GM18867 (cell line): Measurements from ENCODE around the gene MDFIC.
A peak's percentile ranks its signal among the peaks of the same experiment; 100 is the strongest.
"Not testable (repeated sequence)": the region's sequence is repeated elsewhere in the genome, so short reads cannot be mapped to it uniquely, and the experiment has no call there.

Experiments
- ATAC-seq: cut with Tn5 transposase; IDR thresholded peaks from one replicate; pipeline ENCODE4 v1.9.1; 2021; ENCODE audit warnings: mild to moderate bottlenecking, moderate library complexity; ENCODE audit not compliant: unreplicated experiment

MDFIC gene, protein sequence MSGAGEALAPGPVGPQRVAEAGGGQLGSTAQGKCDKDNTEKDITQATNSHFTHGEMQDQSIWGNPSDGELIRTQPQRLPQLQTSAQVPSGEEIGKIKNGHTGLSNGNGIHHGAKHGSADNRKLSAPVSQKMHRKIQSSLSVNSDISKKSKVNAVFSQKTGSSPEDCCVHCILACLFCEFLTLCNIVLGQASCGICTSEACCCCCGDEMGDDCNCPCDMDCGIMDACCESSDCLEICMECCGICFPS

DNA sequence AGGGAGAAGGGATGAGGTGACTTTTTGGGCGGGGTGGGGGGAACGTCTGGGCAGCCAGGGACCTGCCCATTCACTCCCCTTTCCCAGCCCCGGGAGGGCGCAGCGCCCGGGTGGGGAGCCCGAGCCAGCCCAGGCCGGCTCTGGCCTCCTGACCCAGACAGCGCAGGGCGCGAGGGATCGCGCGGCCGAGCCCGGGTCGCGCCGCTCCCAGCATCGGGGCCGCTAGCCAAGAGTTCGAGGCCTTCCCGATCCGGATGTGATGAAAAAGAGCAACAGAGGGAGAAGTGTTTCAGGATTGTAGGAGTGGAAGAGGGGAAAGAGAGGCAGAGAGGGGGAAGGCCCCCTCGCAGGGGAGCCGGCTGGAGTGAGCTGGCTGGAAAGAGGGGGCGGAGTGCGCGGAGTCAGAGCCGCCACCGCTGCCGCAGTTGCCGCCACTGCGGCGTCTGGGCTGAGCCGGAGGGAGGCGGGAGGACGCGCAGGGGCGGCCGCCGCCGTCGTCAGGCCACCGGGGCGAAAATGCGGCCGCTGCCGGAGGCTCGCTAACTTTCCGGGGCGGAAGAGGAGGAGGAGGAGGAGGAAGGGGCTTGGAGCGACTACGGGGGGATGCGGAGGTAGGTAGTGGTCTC, at the start of gene MDFIC:
TSS of gene MDFIC (plus strand) at position 69 of the 626 bp plus-strand sequence. CDS start 940 bp downstream, outside the sequence.
- peak; percentile 51 for ATAC-seq

DNA sequence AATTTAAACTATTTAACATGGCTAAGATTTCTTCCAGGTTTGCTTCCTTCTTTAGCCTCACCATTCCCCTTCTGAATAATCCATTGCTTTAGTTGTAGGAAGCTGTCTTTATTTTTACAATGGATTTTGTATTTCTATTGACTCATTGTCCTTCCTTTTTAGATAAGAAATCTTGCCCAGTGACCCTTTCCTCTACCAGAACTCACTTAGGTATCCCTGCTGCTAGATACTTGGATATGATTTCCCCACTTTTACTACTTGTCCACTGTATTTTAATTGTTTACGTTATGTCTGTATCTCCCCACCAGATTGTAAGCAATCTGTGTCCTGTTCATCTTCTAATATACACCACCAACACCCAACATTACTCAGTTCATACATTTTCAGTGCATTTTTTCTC, 47.7 kb upstream of the MDFIC start:
- no peak for ATAC-seq

DNA sequence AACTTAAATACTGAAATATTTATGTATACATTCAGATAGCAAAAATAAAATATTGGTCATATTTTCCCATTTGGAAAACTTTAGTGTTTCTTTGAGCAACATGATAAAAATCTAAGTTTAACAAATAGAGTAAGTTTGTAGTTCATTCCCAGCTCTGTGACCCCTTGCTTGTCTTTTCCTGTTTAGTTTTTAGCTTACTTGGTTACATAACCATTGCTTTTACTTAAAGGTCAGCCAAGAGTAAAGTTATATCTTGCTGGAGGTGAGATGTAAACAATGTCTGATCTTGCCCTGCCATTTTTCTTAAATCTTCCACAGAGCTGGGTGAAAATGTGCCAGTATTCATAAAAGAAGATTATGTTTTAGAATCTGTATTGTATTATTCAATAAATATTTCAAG, 46.7 kb upstream of the MDFIC start:
- no peak for ATAC-seq

DNA sequence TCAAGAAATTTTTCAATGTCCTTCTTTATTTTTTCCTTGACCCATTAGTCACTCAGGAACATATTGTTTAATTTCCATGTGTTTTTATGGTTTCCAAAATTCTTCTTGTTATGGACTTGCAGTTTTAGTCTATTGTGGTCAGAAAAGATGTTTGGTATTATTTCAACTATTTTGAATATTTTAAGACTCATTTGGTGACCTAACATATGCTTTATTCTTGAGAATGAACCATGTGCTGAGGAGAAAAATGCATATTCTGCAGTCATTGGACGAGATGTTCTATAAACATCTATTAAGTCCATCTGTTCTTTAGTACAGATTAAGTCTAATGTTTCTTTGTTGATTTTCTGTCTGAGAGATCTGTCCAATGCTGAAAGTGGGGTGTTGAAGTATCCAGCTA, 42.3 kb upstream of the MDFIC start:
- ATAC-seq, result no peak

DNA sequence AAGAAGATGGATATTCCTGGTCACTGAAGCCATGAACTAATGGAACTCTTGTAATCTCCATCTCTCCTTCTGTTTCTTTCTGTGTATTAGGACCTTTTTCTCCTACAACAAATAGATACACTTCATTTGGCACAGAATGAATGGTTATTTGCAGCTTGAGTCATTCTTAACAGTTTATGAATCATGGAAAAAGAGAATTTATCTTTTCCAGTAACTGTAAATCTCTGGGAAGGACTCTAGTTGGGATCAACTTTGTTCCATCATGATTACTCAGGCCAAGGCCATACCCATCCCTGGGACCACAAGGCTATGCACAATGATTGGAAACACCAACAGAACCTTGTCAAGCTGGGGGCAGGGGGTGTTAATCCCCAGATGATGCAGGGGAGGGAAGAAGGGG, 36.1 kb upstream of the MDFIC start:
- ATAC-seq, result peak; percentile 18

DNA sequence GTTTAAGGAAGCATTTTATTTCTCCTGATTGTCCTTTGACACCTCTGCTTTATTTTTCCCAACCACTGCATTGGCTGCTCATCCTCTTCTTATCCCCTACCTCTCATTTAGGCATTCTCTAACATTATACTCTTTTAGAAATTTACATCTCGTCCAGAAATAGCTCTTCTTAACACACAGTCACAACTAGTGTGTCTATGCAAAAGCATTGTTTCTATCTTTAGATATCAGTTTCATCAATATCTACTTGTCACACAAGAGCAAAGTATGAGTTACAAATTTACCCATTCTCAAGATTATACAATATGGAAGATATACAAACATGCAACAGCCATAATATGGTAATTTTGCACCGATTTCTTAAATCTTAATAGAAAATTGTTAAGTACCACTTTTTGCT, 35.7 kb upstream of the MDFIC start:
- ATAC-seq, result peak; percentile 78

DNA sequence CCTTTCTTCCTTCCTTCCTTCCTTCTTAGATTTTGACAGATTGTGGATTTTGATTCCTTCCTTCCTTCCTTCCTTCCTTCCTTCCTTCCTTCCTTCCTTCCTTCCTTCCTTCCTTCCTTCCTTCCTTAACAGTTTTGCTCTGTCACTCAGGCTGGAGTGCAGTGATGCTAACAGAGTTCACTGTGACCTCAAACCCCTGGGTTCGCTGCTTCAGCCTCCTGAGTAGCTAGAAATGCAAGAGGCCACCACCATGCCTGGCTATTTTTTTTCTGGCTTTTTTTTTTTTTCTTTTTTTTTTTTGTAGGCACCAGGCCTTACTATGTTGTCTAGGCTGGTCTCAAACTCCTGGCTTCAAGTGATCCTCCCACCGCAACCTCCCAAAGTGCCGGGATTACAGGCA, 32.8 kb upstream of the MDFIC start:
- not testable (repeated sequence) for ATAC-seq

DNA sequence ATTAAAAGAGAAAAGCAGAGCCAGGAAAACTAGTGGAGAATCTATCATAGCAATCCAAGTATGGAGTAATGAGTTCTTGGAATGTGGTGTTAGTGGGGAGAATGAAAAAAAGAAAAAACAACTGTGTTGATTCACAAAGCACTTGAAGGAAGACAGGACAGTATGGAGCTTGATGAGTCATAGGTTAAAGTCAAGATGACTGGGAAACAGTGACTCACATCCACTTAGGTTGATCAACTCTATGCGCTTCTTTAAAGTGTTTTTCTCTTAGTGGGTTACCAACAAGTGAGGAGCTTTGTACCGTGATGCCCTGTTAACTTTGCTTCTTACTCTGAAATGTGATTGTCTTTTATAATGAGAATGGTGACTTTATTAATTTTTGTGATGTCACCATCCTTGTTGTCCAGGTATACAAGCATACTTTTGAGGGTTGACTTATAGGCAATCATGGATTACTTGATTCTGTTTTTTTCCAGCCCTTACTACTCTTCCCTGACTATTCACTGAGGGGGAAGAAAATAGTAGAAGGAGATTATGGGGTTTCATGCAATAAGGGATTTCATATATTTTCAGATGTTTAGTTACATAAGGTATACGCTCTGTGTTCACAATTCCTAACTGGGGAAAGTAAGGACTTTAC, 32.1 kb upstream of the MDFIC start:
- ATAC-seq, result peak; percentile 46

DNA sequence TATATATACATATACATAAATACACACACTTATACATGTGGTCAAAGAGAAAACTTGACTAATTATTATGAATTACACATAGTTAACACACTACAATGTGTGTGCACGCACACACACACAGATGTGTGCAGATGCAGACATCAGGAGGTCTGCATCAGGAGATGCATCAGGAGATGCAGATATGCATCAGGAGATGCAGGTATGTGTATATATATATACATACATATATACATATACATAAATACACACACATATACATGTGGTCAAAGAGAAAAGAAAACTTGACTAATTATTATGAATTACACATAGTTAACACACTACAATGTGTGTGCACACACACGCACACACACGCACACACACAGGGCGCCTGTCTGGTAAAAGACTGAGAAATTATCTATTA, 31.3 kb upstream of the MDFIC start:
- no peak for ATAC-seq

DNA sequence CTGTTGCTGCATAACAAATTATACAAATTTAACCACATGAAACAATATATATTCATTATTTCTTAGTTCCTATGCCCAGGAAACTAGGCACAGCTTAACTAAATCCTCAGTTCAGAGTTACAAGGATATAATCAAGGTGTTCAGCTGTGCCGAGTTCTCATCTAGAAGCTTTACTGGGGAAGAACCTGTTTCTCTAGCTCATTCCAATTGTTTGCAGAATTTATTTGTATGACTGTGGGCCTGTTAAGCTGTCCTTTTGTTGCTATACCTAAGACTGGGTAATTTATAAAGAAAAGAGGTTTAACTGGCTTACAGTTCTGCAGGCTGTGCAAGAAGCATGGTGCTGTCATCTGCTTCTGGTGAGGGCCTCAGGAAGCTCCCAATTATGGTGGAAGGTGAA, 21.8 kb upstream of the MDFIC start:
- ATAC-seq, result no peak

DNA sequence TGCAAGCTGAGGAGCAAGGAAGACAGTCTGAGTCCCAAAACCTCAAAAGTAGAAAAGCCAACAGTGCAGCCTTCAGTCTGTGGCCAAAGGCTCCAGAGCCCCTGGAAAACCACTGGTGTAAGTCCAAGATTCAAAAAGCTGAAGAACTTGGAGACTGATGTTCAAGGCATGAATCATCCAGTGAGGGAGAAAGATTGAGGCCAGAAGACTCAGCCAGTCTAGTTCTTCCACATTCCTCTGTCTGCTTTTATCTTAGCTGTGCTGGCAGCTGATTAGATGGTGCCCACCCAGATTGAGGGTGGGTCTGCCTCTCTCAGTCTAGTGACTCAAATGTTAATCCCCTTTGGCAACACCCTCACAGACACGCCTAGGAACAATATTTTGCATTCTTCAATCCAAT, 20.1 kb upstream of the MDFIC start:
- no peak for ATAC-seq

DNA sequence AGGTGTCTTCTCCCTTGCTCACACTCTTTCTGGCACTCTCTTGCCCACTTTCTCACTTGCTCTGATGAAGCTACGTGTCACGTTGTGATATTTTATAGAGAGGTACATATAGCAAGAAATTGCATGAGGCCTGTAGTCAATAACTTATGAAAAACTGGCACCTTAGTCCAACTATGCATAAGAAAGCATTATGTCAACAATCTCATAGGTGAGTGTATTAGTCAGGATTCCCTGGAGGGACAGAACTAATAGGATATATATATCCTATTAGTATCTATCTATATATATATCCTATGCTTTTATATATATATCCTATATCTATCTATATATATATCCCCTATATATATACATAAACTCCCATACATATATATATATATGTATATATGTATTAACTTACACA, 18.8 kb upstream of the MDFIC start:
- ATAC-seq, result no peak

DNA sequence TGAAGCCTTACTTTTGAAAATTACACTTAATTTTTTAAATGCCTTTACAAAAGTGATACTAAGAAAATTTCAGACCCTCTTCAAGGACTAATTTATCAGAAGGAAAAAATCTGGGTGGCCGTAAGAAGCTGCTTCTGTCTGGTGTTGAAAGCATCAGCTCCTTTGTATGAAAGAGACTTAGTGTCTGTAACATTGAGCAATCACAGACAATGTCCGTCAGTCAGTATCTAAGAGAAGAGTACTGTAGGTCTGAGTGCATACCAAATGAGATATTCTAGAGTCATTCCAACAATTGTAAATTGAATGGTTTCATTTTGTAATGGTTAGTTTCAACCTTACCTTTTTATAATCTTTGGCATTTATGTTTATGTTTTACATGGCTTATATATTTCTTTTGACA, 11.1 kb upstream of the MDFIC start:
- no peak for ATAC-seq

DNA sequence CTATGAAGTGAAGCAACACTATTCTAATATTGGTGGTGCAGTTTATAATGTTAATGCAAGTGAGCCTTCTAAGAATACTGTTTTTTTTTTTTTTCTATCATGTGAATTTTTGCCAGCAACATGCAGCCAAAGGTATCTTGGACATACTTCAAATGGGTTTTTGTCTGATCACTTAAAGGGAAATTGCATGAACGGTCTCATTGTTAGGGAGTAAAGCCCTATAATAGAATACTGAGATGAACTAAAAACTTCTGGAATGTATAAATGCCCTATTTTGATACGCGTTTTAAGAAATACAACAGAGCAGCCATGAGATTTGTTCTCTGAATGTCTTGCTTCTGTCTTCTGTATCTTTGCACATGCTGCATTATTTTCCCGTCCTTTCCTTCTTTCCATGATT, 10.5 kb upstream of the MDFIC start:
- ATAC-seq, result no peak

DNA sequence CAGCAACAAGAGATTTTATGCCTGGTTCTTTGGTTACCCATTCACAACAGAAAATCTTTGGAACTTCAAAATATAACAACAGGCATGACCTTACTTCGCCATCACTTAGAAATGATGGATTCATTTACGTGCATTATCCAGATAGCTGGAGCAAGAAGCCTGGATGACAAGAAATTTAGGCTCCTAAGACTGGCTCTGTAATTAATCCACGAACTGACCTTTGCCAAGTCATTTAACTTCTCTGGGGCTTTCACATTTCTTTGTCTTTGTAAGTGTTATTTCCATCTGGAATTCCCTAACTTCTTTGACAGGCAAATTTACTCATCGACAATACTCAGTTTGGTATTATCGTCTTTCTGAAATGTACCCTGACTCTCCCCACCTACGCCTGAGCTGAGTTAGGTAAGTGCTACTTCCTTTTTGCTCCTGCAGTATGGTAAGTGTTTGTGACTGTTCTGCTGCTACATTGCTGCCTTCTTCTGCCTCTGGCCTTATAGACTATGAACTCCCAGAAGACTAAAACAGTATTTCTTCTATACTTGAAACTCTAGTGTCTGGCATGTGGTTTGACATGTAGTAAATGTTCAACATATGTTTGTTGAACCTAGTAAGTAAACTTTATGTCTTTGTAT, 5.5 kb upstream of the MDFIC start:
- ATAC-seq, result peak; percentile 96

DNA sequence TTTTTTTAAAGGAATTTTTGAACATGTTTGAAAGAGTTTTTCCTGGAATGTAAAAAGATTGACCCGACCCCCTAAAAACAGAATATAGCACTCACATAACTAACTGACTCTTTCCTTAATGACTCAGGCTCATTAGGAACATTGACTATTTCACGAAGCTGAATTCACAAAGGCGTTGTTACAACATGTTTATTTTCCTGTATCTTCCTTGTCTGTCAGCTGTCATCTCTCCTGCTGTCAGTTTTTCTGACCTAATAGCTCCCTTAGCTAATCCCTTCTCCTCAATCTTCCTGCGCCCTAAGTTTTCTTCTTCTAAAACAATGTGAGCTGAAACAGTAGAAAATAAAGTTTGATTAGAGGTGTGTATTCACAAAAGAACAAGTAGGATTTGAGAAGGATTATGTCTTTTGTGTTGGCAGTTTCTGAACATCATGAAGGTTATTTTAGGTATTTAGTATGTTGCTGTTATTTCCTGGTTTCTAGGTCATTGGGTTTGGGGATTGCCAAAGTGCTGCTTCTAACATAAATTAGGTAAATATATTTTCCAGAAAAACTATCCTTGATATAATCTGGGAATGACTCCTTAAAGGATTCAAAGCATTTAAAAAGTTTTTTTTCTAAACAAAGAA, 4.6 kb upstream of the MDFIC start:
- ATAC-seq, result no peak

DNA sequence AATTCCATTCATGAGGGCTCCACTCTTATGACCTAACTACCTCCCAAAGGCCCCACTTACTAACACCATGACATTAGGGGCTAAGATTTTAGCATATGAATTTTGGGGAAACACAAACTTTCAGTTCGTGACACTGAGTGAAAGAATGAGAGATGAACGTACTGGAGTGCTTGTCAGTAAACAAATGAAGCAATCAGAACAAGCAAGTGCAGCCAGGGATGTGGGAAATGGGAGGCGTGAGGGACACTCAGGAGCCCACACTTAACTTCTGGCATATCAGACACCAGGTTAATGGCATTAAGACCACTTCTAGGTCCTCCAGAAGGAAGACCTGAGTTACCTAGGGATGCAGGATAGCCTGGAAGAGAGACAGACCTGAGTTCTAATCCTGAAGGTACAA, 2.3 kb upstream of the MDFIC start:
- ATAC-seq, result no peak

DNA sequence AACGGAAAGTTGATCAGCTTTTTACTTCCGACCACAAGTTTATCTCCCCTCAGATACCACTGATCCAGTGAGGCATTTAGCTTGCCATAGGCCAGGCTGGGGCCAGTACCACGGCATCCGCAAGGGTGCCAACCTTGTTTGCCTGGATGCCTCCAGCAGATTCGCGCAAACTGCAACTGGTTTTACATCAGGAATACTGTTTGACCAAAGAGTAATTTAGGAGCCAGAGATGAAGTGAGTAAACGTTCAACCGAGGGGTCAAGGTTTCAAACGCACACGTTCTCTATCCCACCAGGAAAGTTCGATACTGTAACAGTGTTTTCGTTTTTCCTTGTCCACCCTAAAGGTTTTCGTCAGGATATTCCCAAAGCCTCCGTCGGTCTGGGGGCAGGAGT, 266 bp upstream of the MDFIC start:
- ATAC-seq, result no peak

DNA sequence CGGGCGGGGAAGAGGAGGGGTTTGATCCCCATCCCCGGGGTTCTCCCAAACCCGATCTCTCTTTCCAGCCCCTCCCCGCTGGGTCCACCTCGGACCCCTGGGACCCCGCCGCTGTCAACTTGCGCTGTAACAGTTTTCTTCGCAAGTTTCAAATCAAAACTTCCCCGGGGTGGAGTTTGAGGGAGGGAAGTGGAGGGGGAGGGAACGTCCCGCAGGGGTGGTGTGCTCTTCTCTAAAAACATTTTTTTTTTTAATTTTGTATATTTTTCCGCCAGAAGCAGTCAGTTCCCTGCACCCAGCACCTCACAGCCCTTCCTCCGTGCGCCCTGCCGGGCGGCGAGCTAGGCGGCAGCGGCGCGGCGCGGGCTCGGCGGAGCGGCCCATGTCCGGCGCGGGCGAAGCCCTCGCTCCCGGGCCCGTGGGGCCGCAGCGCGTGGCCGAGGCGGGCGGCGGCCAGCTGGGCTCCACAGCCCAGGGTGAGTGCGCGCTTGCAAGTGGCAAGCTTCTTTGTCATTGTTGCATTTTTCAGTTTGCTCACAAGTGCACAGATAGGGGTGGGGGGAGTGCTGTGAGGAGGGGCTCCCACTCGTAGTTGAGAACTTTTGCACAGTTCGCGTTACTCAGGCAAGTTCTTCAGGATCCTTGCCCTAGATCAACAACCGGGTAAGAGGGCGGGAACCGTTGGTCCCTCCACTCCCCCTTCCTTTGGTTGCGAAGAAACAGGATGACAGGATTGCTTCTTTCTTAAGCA, 933 bp downstream of the MDFIC start:
- peak; percentile 40 for ATAC-seq

DNA sequence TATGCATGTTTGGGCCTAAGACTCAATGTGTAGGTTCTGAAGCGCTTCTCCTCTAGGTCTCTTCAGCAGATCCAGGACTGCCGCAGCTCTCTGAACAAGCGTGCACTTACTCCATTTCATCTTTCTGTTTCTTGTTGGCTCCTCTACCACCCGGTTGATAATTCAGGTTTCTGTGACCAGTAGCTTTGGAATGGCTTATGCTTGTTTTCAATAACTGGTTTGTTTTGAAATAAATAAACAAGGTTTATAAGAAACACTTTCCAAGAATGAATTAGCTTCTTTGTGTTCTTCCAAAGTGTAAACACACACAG, 1.5 kb downstream of the MDFIC start:
- no peak for ATAC-seq
